Calu3 (cell line): ENCODE data around the gene TUBA4A. TPM values are rescaled to one million over a fixed set of nuclear protein-coding genes. Genes with fewer than 3 reads are reported as not detected.

Experiments
- BruUV-seq: library from RNA; stranded (reverse); fragments of 400-500 nt; replicated peaks from 2 replicates; lab custom pipeline; 2021; lab: Mats Ljungman, UMichigan
- CTCF ChIA-PET: fragments of 300-600 bp; sonication (Branson Sonifier 250); formaldehyde crosslinking; loops from one replicate; lab custom pipeline; 2022; ENCODE audit warnings: antibody characterized with exemption; lab: Charles Lee
- DNase-seq: peaks from one replicate; pipeline ENCODE4 v3.0.0; 2022
- H3K27ac Mint-ChIP-seq: one replicate; pipeline ENCODE4 v1.8.0; 2022; ENCODE audit warnings: mixed read lengths; ENCODE audit not compliant: unreplicated experiment
- H3K27me3 Mint-ChIP-seq: one replicate; pipeline ENCODE4 v1.8.0; 2022; ENCODE audit warnings: mixed read lengths; ENCODE audit not compliant: unreplicated experiment
- H3K36me3 Mint-ChIP-seq: one replicate; pipeline ENCODE4 v1.8.0; 2022; ENCODE audit warnings: mild to moderate bottlenecking, moderate library complexity, mixed read lengths; ENCODE audit not compliant: insufficient read depth, unreplicated experiment
- H3K4me1 Mint-ChIP-seq: one replicate; pipeline ENCODE4 v1.8.0; 2022; ENCODE audit warnings: mild to moderate bottlenecking, low read depth, mixed read lengths; ENCODE audit not compliant: unreplicated experiment
- H3K4me3 Mint-ChIP-seq: one replicate; pipeline ENCODE4 v1.8.0; 2022; ENCODE audit warnings: mild to moderate bottlenecking, low read depth, moderate library complexity, mixed read lengths; ENCODE audit not compliant: unreplicated experiment
- H3K9me3 Mint-ChIP-seq: one replicate; pipeline ENCODE4 v1.8.0; 2022; ENCODE audit warnings: low read depth, mixed read lengths; ENCODE audit not compliant: unreplicated experiment
- intact Hi-C: fragments of 100-400 bp; cut with micrococcal nuclease; formaldehyde crosslinking; loops from one replicate; pipeline ENCODE4 v1.10.0; 2022; ENCODE audit not compliant: unreplicated experiment
- total RNA-seq: library from RNA; stranded (reverse); gene quantifications from 2 replicates; pipeline ENCODE4 v1.2.3, GENCODE V29; 2022
- TF ChIP-seq, protein P1 (sequence below): fragments of 200-600 bp; IDR thresholded peaks from one replicate; pipeline ENCODE4 v1.8.0; 2022; ENCODE audit warnings: antibody characterized with exemption; ENCODE audit not compliant: unreplicated experiment

Gene TUBA4A
- total RNA-seq, 1 experiment from 2014 or later, result 97.9 TPM

DNA sequence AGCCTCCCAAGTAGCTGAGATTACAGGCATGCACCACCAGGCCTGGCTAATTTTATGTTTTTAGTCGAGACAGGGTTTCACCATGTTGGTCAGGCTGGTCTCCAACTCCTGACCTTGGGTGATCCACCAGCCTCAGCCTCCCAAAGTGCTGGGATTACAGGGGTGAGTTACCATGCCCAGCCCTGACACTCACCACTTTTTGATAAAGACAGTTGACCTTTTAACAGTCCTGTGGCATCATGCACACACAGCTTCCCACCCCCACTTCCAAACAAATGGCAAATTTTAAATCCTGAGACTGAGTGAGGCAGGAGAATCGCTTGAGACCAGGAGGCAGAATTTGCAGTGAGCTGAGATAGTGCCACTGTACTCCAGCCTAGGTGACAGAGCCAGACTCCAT, 19.3 kb upstream of the TUBA4A start:
- intact Hi-C loops, result no loop called here
- CTCF ChIA-PET, result interaction anchor here (0.6 to 2.8 kb wide), 4 partner anchors 11 to 1522 kb away, joined by 3 to 18 read pairs (median 6); no protein-coding TSS in a partner anchor
- no peak overlapping the region for H3K4me3 Mint-ChIP-seq

DNA sequence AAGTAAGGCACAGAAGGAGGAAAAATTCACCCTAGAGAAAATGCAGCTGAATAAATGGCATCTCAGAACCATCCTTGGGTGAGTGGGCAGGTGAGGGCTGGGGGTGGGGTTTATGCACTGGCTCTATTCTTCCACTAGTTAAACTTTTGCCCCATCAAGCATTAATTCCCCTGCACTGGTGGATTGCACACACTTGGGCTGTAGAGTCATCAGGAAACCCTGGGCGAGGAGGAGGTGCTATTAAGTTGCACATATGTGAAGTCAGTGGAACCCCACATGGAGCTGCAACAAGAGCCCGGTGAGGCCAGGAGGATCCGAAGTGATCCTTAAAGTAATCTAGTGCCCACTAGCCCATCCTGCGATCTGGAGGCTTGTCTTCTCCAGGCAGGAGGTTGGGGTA, 18.6 kb upstream of the TUBA4A start:
- Mint-ChIP-seq H3K9me3 (no peaks in the 10 kb centered on the region), H3K4me1 (peaks cover 33% of the 10 kb centered on the region), H3K27me3 (no peaks in the 10 kb centered on the region), H3K4me3 (no peak overlapping the region), H3K27ac (no peak overlapping the region), H3K36me3 (peaks cover 13% of the 10 kb centered on the region)
- TF ChIP-seq, protein P1, sequence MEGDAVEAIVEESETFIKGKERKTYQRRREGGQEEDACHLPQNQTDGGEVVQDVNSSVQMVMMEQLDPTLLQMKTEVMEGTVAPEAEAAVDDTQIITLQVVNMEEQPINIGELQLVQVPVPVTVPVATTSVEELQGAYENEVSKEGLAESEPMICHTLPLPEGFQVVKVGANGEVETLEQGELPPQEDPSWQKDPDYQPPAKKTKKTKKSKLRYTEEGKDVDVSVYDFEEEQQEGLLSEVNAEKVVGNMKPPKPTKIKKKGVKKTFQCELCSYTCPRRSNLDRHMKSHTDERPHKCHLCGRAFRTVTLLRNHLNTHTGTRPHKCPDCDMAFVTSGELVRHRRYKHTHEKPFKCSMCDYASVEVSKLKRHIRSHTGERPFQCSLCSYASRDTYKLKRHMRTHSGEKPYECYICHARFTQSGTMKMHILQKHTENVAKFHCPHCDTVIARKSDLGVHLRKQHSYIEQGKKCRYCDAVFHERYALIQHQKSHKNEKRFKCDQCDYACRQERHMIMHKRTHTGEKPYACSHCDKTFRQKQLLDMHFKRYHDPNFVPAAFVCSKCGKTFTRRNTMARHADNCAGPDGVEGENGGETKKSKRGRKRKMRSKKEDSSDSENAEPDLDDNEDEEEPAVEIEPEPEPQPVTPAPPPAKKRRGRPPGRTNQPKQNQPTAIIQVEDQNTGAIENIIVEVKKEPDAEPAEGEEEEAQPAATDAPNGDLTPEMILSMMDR, result no peak
- DNase-seq, result no peak
- no TSS peak for BruUV-seq
- intact Hi-C loops, result no loop called here
- CTCF ChIA-PET, result no interaction called here

More for the DNA sequence above, 19.3 kb upstream of the TUBA4A start:
- Mint-ChIP-seq H3K4me1 (peaks cover 39% of the 10 kb centered on the region), H3K9me3 (no peaks in the 10 kb centered on the region), H3K36me3 (peaks cover 19% of the 10 kb centered on the region), H3K27ac (no peak overlapping the region), H3K27me3 (no peaks in the 10 kb centered on the region)
- no peak for DNase-seq
- TF ChIP-seq, protein P1, result no peak
- no TSS peak for BruUV-seq

DNA sequence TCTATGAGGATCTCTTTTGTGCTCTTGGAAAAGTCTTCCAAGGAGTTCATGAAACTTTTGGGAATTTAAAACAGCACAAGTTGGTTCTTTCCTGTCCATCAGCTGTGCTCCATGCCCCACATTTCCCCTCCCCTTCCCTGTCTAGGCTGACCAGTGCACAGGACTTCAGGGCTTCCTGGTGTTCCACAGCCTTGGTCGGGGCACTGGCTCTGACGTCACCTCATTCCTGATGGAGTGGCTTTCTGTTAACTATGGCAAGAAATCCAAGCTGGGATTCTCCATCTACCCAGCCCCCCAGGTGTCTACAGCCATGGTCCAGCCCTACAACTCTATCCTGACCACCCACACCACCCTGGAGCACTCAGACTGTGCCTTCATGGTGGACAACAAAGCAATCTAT, 17.3 kb upstream of the TUBA4A start:
- no peaks in the 10 kb centered on the region for H3K9me3 Mint-ChIP-seq
- H3K27me3 Mint-ChIP-seq, result no peaks in the 10 kb centered on the region
- H3K27ac Mint-ChIP-seq, result no peak overlapping the region
- TF ChIP-seq, protein P1, result no peak
- CTCF ChIA-PET, result interaction anchor here (0.6 kb wide), 1 partner anchor 38 kb away, joined by 8 read pairs; no protein-coding TSS in a partner anchor
- H3K4me1 Mint-ChIP-seq, result peaks cover 29% of the 10 kb centered on the region
- H3K36me3 Mint-ChIP-seq, result peaks cover 13% of the 10 kb centered on the region
- H3K4me3 Mint-ChIP-seq, result no peak overlapping the region
- intact Hi-C loops, result no loop called here
- BruUV-seq, result no TSS peak
- no peak for DNase-seq

DNA sequence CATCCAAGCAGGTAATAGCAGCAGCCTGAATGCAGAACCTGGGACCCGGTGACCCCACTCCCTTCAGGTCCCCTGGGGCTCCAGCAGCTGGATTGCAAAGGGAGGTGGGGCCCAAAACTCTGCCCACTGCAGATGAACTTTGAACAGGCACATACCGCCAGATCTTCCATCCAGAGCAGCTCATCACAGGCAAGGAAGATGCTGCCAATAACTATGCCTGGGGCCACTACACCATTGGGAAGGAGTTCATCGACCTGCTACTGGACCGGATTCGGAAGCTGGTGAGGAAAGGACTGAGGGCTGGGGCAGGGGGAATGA, 16.3 kb upstream of the TUBA4A start:
- Mint-ChIP-seq H3K36me3 (peaks cover 13% of the 10 kb centered on the region), H3K27me3 (no peaks in the 10 kb centered on the region), H3K27ac (no peak overlapping the region), H3K4me1 (peaks cover 26% of the 10 kb centered on the region), H3K4me3 (no peak overlapping the region), H3K9me3 (no peaks in the 10 kb centered on the region)
- intact Hi-C loops, result no loop called here
- no TSS peak for BruUV-seq
- CTCF ChIA-PET, result no interaction called here
- no peak for DNase-seq
- TF ChIP-seq, protein P1, result no peak
